ENCODE results near the gene IER5L.
A peak's percentile ranks its signal among the peaks of the same experiment; 100 is the strongest.

GRCh38 chr9:129126749-129127618, 51.1 kb downstream of the IER5L start:
- no peak for TF ChIP-seq SP1 (CRISPR knock-in tag; conservative IDR thresholded peaks at IDR 0.05)
- no peak for TF ChIP-seq TCF7 (CRISPR knock-in tag; IDR thresholded peaks at IDR 0.05; ENCODE audit: low read depth)
- no peak for TF ChIP-seq IRF2 (CRISPR knock-in tag; IDR thresholded peaks at IDR 0.05; ENCODE audit: borderline replicate concordance, low read depth)
- 0 out of 2 replicates have a peak, but pooled peaks have one; percentile 22 for TF ChIP-seq FOXP4 (CRISPR knock-in tag; IDR thresholded peaks at IDR 0.05)
- no peak for TF ChIP-seq CTCF (IDR thresholded peaks at IDR 0.05)
- no peak for TF ChIP-seq ATF6 (CRISPR knock-in tag; IDR thresholded peaks at IDR 0.05)
- no peak for TF ChIP-seq GABPB1 (CRISPR knock-in tag; IDR thresholded peaks at IDR 0.05)
- no peak for TF ChIP-seq CREB1 (CRISPR knock-in tag; IDR thresholded peaks at IDR 0.05)
- no peak for TF ChIP-seq ATF3 (CRISPR knock-in tag; conservative IDR thresholded peaks at IDR 0.05)
- no peak for TF ChIP-seq HMGA2 (CRISPR knock-in tag; IDR thresholded peaks at IDR 0.05)
- TF ChIP-seq ZNF512 (CRISPR knock-in tag; IDR thresholded peaks at IDR 0.05; ENCODE audit: borderline replicate concordance) = no peak
